Sigmoid colon (tissue), 7 donors: Measurements from ENCODE around the gene SERINC3. TPM values are rescaled to one million over a fixed set of nuclear protein-coding genes. Genes with fewer than 3 reads are reported as not detected.

Experiments
- DNase-seq: peaks from one replicate; pipeline ENCODE4 v3.0.0-alpha.2; 2019
- H3K27ac ChIP-seq, 4 donors: fragments of 200-600 bp; sonication (generic); one replicate each; pipeline ENCODE4 v1.5.1; 2016 to 2019; ENCODE audit warnings: mild to moderate bottlenecking in 1 of 4
- H3K27me3 ChIP-seq, 3 donors: fragments of 200-600 bp; sonication (generic); one replicate each; pipeline ENCODE4 v1.5.1; 2019; ENCODE audit warnings: mild to moderate bottlenecking in 1 of 3
- H3K36me3 ChIP-seq, 4 donors: fragments of 200-600 bp; sonication (generic); one replicate each; pipeline ENCODE4 v1.5.1; 2016 to 2019
- H3K4me1 ChIP-seq, 4 donors: fragments of 200-600 bp; sonication (generic); one replicate each; pipeline ENCODE4 v1.5.1; 2017 to 2019
- H3K4me3 ChIP-seq, 4 donors: fragments of 200-600 bp; sonication (generic); one replicate each; pipeline ENCODE4 v1.5.1; 2017 to 2019; ENCODE audit warnings: mild to moderate bottlenecking in 2 of 4, moderate library complexity in 1 of 4
- H3K9me3 ChIP-seq, 4 donors: fragments of 200-600 bp in 3 of 4; sonication (generic) in 3 of 4; one replicate each; pipeline versions ENCODE4 v1.5.1 to v1.6.1; 2013 to 2019
- EP300 ChIP-seq, 4 donors: sonication (generic); formaldehyde crosslinking; IDR thresholded peaks; one replicate each; pipeline ENCODE4 v1.6.1; 2017; ENCODE audit warnings: antibody characterized with exemption in 4 of 4
- POLR2A ChIP-seq, 2 donors: fragments of 450-650 bp; IDR thresholded peaks; one replicate each; pipeline ENCODE4 v1.6.1; 2016; ENCODE audit warnings: antibody characterized with exemption in 2 of 2, mild to moderate bottlenecking in 2 of 2, moderate library complexity in 2 of 2
- POLR2AphosphoS5 ChIP-seq, 4 donors: sonication (generic); formaldehyde crosslinking; IDR thresholded peaks; one replicate each; pipeline ENCODE4 v1.6.1; 2017; ENCODE audit warnings: antibody characterized with exemption in 4 of 4
- WGBS, 2 donors: extraction: QIAGEN DNeasy Blood & Tissue Kit; methylation state at CpG; one replicate each; pipeline ENCODE4 v1.1.7; 2013; 5-methylcytosine and 5-hydroxymethylcytosine counted together
- intact Hi-C: fragments of 100-400 bp; cut with DNase I; formaldehyde crosslinking; loops from one replicate; pipeline ENCODE4 v1.15.1; 2023
- polyA plus RNA-seq, 3 donors: library from polyadenylated mRNA; stranded (reverse); fragments of 200-250 nt; gene quantifications; one replicate each; pipeline ENCODE4 v1.2.3, GENCODE V29; 2013
- total RNA-seq, 4 donors: library from RNA; depleted of rRNA; stranded (reverse); fragments of >200 nt; gene quantifications; one replicate each; pipeline ENCODE4 v1.1.0, GENCODE V29; 2016
- TF ChIP-seq, protein P1 (sequence below), 4 experiments: fragments of 450-650 bp in 3 of 4; fragments of 200-600 bp in 1 of 4; IDR thresholded peaks; one replicate each; pipeline ENCODE4 v1.5.1; 2016 to 2019; ENCODE audit warnings: antibody characterized with exemption in 4 of 4, mild to moderate bottlenecking in 3 of 4, moderate library complexity in 2 of 4
- donor health status: healthy with polysubstance abuse.
- donor health status: Bipolar disorder and iron deficiency.
- donor health status: healthy.

SERINC3 gene
- total and polyA plus RNA-seq, 7 donors, result 11.1 to 112 (median 75.9) TPM

DNA sequence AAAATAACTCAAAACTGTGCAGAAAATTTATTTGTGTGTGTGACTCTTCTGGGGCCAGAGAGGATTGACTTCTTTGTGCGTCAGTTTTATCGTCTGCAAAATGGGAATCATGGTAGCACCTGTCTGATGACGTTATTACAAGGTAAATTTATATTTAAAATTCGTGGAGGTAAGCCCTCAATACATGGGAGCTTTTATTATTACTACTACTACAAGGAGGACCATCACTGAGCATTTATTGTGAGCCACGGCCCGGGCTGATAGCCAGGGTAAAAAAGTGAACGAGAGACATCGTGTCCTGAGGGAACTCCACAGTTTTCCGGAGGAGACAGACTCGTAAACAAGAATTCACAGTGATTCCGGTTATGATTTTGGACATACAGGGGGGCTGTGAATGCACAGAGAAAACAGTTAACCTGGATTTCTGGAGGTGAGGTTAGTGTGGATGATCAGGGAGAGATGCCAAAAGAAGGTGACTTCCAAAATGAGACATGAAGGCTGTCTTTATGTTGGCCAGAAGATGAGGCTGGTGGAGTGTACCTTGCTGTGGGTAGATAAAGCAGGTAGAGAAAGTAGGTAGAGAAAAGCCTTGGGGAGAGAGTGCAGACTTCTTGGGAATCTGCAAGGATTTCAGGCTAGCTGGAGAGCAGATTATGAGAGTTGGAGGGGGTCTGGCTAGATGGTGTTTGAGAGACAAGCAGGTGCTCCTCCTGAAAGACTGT lies 10.6 kb upstream of the SERINC3 start:
- H3K36me3 ChIP-seq, result no peaks in the 10 kb centered on the region
- H3K27ac ChIP-seq, result peak overlapping the region; percentile 76 to 92 (median 84)
- H3K9me3 ChIP-seq, result no peaks in the 10 kb centered on the region
- 9 to 33% methylated on average over 11 of the region's 11 CpGs for WGBS, 2 donors
- H3K4me1 ChIP-seq, result peaks cover 0 to 49% (median 35%) of the 10 kb centered on the region in 4 donors
- DNase-seq, result no peak
- intact Hi-C loops, result loop anchor here (10.0 kb wide), 1 partner anchor 202 kb away; no protein-coding TSS in a partner anchor
- H3K27me3 ChIP-seq, result no peaks in the 10 kb centered on the region
- TF ChIP-seq, protein P1, sequence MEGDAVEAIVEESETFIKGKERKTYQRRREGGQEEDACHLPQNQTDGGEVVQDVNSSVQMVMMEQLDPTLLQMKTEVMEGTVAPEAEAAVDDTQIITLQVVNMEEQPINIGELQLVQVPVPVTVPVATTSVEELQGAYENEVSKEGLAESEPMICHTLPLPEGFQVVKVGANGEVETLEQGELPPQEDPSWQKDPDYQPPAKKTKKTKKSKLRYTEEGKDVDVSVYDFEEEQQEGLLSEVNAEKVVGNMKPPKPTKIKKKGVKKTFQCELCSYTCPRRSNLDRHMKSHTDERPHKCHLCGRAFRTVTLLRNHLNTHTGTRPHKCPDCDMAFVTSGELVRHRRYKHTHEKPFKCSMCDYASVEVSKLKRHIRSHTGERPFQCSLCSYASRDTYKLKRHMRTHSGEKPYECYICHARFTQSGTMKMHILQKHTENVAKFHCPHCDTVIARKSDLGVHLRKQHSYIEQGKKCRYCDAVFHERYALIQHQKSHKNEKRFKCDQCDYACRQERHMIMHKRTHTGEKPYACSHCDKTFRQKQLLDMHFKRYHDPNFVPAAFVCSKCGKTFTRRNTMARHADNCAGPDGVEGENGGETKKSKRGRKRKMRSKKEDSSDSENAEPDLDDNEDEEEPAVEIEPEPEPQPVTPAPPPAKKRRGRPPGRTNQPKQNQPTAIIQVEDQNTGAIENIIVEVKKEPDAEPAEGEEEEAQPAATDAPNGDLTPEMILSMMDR (IDR thresholded peaks at IDR 0.05), result no peak
- TF ChIP-seq POLR2AphosphoS5 (IDR thresholded peaks at IDR 0.05), result peak in 1 of 4 donors; percentile 5
- no peak for TF ChIP-seq EP300 (IDR thresholded peaks at IDR 0.05)
- no peak for TF ChIP-seq POLR2A (IDR thresholded peaks at IDR 0.05)
- peak overlapping the region; percentile 56 to 97 (median 78) for H3K4me3 ChIP-seq

DNA sequence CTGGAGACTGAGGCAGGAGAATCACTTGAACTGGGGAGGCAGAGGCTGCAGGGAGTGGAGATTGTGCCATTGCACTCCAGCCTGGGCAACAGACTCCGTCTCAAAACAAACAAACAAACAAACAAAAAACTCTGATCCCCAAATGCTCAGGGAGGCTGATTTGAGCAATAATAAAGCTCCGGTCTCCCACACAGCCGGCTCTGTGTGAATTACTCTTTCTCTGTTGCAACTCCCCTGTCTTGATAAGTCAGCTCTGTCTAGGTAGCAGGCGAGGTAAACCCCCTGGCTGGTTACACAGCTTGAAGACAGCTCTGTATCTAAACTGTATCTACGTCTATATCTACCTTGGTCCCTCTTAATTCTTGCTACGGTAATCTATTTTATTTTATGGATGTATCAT lies 6.4 kb upstream of the SERINC3 start:
- DNase-seq, result no peak
- no peaks in the 10 kb centered on the region for H3K9me3 ChIP-seq

DNA sequence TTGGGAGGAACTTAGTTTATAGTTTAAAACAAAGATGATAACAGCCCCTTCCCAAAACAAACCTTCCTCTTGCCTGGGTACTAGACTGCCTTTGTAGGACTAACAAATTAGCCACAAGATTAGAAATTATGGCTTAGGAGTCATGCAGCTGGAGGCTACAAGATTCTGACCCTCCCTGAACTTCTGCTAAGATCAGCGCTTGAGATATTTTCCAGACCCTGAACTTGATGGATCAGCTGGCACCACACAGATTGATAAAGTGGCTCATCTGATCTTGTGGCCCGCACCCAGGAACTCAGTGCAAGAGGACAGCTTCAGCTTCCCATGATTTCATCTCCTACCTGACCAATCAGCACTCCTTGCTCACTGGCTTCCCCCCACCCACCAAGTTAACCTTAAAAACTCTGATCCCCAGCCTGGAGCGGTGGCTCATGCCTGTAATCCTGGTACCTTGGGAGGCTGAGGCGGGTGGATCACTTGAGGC lies 5.9 kb upstream of the SERINC3 start:
- Histone ChIP-seq H3K27ac (no peak overlapping the region), H3K27me3 (no peaks in the 10 kb centered on the region), H3K9me3 (no peaks in the 10 kb centered on the region), H3K4me1 (peaks cover 0 to 10% (median 6%) of the 10 kb centered on the region in 4 donors), H3K4me3 (no peak overlapping the region), H3K36me3 (no peaks in the 10 kb centered on the region)
- 72 to 84% methylated on average over 4 of the region's 4 CpGs for WGBS, 2 donors
- intact Hi-C loops, result no loop called here
- TF ChIP-seq POLR2AphosphoS5 (IDR thresholded peaks at IDR 0.05), result no peak
- TF ChIP-seq, protein P1 (IDR thresholded peaks at IDR 0.05), result no peak
- no peak for TF ChIP-seq POLR2A (IDR thresholded peaks at IDR 0.05)
- TF ChIP-seq EP300 (IDR thresholded peaks at IDR 0.05), result no peak
- no peak for DNase-seq

More for the DNA sequence above, 6.4 kb upstream of the SERINC3 start:
- intact Hi-C loops, result no loop called here
- 77 to 91% methylated on average over 6 of the region's 6 CpGs for WGBS, 2 donors
- H3K4me1 ChIP-seq, result peaks cover 0 to 15% (median 12%) of the 10 kb centered on the region in 4 donors
- no peak overlapping the region for H3K27ac ChIP-seq
- H3K4me3 ChIP-seq, result no peak overlapping the region
- TF ChIP-seq, protein P1 (IDR thresholded peaks at IDR 0.05), result no peak
- TF ChIP-seq POLR2A (IDR thresholded peaks at IDR 0.05), result no peak
- TF ChIP-seq EP300 (IDR thresholded peaks at IDR 0.05), result no peak
- no peak for TF ChIP-seq POLR2AphosphoS5 (IDR thresholded peaks at IDR 0.05)
- H3K36me3 ChIP-seq, result no peaks in the 10 kb centered on the region
- no peaks in the 10 kb centered on the region for H3K27me3 ChIP-seq

DNA sequence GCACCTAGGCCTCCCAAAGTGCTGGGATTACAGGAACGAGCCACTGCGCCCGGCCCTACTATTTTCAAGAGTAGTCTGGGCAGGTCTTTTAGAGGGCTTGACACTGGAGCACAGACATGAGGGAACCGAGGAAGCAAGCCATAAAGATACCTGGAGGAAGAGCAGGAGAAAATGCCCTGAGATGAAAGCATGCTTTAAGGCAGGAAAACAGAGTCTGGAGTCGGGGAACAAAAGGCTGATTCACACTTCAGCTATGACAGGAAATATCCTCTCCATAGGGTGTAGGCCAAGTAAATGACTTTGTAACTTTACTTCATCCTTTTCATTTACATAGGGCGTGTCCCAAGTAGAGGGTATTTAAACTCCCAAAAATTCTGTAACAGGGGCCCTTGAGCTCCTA lies 4.3 kb upstream of the SERINC3 start:
- H3K4me3 ChIP-seq, result no peak overlapping the region
- H3K9me3 ChIP-seq, result no peaks in the 10 kb centered on the region
- intact Hi-C loops, result no loop called here
- no peaks in the 10 kb centered on the region for H3K36me3 ChIP-seq
- H3K27me3 ChIP-seq, result no peaks in the 10 kb centered on the region
- DNase-seq, result peak; percentile 49
- no peak overlapping the region for H3K27ac ChIP-seq
- H3K4me1 ChIP-seq, result peaks cover 0 to 7% (median 3%) of the 10 kb centered on the region in 4 donors
- no peak for TF ChIP-seq POLR2AphosphoS5 (IDR thresholded peaks at IDR 0.05)
- TF ChIP-seq, protein P1 (IDR thresholded peaks at IDR 0.05), result no peak
- no peak for TF ChIP-seq EP300 (IDR thresholded peaks at IDR 0.05)
- TF ChIP-seq POLR2A (IDR thresholded peaks at IDR 0.05), result no peak
- WGBS, 2 donors, result 45 to 68% methylated on average over 6 of the region's 6 CpGs
